DOHH2 (cell line): ENCODE measurements around the gene GJB2.

ENCODE experiments used
- CTCF ChIP-seq: fragments of 200-600 bp; sonication (generic); IDR thresholded peaks from one replicate; pipeline ENCODE4 v1.5.1; 2014; ENCODE audit warnings: antibody characterized with exemption, mild to moderate bottlenecking, low read depth, low read length; ENCODE audit not compliant: poor library complexity, severe bottlenecking
- EZH2phosphoT487 ChIP-seq: fragments of 200-600 bp; sonication (generic); IDR thresholded peaks from 2 replicates; pipeline ENCODE4 v1.6.1; 2017; ENCODE audit warnings: borderline replicate concordance, mild to moderate bottlenecking, antibody characterized with exemption, low read length, moderate library complexity, mixed read lengths

GRCh38 chr13:20192836-20193161 is at the start of gene GJB2:
- TF ChIP-seq CTCF (no peak), EZH2phosphoT487 (no peak)
